GM18870 (cell line): Measurements from ENCODE around the gene ITIH3.

Source experiments
- ATAC-seq: cut with Tn5 transposase; IDR thresholded peaks from one replicate; pipeline ENCODE4 v1.9.1; 2021; ENCODE audit warnings: moderate library complexity; ENCODE audit not compliant: unreplicated experiment

Gene ITIH3

GRCh38 chr3:52843108-52843865 lies 48.7 kb downstream of the ITIH3 start:
- no peak for ATAC-seq

DNA sequence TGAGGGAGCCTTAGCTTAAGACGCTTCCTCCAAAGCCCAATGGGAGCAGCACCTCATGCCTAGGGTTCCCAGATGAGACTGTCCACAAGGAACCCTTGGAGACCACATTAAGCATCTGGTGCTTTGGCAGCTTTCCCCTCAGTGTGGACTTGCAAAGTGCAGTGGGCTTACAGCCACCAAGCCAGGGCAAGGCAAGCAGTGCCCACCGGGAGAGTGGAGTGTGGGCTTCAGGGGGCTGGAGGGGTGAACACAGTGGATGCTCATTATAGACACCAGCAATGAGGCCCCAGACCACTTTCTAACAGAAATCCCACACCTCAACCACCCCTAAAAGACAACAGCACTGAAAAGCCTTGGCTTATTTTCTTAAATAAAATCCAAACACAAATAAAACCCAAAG lies 49.3 kb downstream of the ITIH3 start:
- no peak for ATAC-seq

- ATAC-seq: no peak
These were observed 49.8 kb downstream of the ITIH3 start for GRCh38 chr3:52844290-52844975.

GRCh38 chr3:52845157-52845556 lies 50.6 kb downstream of the ITIH3 start:
- ATAC-seq: no peak

DNA sequence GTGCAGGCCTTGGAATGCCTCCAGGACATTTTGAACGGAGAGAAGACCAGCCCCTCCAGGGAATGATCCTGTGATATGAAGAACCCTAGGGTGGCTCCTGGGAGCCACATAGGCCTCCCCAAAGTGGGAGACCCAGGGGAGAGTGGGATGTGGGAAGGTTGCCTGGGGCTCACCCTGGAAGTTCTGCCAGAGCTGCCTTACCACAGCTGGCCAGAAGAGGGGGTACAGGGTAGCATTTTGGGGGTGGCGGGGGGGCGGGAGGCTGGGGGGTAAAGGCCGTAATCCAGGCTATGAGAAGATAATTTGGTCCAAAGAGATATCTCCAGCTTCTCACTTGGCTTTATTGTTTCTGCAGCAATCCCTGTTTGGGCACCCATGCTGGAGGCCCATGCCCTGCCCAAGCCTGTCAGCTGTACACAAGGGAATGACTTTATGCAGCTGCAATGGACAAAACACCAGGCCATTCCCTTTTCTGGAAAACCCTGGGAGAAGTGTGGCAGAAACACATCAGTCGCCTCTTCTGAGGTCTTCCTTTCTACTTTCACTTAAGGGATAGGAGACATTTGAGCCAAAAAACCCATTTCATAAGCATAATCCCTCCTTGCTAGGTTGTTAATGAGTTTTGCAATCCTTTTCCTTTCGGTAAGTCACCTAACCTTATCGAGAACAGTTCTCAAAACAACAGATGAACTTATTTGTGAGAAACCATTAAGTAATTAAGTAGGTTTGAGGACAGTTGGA lies 51.3 kb downstream of the ITIH3 start:
- no peak for ATAC-seq

GRCh38 chr3:52846432-52846965 lies 51.9 kb downstream of the ITIH3 start:
- ATAC-seq: no peak

- ATAC-seq: no peak
These were observed 52.6 kb downstream of the ITIH3 start for GRCh38 chr3:52847241-52847640.

DNA sequence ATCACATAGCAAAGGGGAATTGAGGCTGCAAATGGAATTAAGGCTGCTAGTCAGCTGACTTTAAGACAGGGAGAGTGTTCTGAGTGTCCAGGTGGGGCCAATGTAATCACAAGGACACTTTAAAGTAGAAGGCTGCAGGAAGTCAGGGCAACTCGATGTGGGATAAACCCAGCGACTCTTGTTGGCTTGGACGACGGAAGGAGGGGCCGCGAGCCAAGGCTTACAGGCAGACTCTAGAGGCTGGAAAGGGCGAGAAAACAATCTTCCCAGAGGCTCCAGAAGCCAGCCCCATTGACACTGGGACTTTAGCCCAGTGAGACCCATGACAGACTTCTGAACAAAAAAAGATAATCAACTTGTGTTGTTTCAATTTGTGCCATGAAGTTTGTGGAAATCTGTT lies 53.1 kb downstream of the ITIH3 start:
- ATAC-seq: no peak

GRCh38 chr3:52848617-52849016 lies 54.0 kb downstream of the ITIH3 start:
- no peak for ATAC-seq

- ATAC-seq: no peak
These were observed 55.1 kb downstream of the ITIH3 start for GRCh38 chr3:52849656-52850055.

GRCh38 chr3:52851348-52851747 lies 56.8 kb downstream of the ITIH3 start:
- ATAC-seq: no peak

DNA sequence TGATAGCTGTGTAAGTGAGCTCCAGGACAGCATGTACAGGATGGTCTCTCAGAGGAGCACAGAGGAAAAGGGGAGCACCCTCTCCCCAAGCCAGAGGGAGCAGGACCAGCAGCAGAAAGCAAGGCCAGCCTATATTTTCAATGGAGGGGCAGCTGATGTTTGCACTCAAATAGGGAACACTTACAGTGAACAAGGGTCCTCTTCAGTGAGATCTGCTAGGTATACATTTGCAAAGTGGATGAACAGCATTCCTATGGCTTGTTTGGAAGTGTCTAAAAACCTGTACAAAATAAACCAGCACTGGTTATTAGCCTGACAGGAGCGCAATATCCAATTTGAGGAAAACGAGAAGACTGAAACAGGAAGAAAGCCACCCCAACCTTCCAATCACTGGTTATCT lies 57.8 kb downstream of the ITIH3 start:
- no peak for ATAC-seq

DNA sequence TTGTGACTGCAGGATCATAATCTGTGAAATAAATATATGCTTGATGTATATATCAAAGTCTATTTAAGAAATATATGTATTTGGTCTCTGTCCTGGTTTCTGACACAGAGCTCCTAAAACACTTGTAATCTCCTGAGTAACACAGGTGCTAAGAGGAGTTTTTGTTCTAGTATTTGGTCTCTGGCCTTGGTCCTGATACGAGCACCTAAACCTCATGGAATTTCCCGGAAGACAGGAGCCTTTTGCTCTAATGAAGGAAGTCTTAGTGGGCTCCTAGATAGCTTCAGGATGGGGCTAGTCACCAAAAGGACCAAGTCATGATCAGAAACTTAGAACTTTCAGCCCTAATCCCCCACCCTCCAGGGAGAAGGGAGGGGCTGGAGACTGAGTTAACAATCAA lies 59.4 kb downstream of the ITIH3 start:
- no peak for ATAC-seq

DNA sequence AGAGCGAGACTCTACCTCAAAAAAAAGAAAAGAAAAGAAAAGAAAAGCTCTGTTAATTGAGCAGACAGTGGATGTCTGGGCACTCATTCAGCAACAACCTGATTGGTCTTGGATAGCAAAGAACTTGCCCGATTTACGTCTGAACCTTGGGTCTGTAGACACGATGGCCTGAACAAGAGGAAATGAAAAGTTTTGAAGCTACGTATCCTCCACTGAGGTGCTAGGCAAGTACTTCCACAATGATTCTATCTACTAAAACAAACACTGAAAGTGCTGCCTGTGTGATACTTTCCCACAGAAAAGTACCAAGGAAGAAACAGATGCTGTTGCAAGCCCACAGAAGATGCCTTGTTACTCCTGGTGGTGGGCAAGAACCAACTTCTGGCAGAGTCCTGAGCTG lies 62.1 kb downstream of the ITIH3 start:
- peak; percentile 62 for ATAC-seq

DNA sequence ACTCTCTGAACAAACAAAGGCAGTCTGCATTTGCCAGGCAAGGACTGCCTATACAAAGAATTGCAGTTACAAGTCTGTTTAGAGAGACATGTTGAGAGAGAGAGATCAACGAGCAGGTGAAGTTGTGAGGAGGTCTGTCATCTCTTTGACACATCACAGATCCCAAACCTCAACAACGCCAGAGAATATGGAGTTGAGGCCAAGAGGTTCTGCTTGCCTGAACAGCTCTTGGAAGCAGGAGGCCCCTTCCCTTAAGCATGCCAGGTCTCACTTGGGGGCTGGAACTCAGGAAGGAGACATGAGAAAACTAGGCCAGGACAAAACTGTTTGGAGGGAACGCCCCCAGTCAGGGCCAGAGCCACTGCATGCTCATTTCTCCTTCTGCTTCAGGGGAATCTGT lies 62.5 kb downstream of the ITIH3 start:
- ATAC-seq: no peak

DNA sequence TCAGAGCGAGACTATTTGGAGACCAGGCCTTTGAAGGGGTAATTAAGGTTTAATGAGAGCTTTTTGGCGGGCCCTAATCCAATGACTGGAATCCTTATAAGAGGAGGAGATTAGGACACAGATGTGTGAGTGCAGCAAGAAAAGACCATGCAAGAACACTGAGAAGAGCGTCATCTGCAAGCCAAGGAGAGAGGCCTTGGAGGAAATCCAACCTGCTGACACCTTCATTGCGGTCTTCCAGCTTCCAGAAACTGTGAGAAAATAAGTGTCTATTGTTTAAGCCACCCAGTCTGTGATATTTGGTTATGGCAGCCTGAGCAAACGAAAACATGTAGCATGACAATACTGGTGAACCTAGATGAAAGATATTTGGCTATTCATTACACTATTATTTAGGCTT lies 63.3 kb downstream of the ITIH3 start:
- no peak for ATAC-seq
